Astrocyte of the cerebellum (primary cell): ENCODE measurements around the gene NIPAL3.

Experiments
- DNase-seq: peaks from one replicate; pipeline ENCODE4 v3.0.0-alpha.2; 2011; ENCODE audit warnings: low read depth
- H3K4me3 ChIP-seq: 2 replicates; pipeline ENCODE4 v1.5.1; 2011; ENCODE audit warnings: mild to moderate bottlenecking, low read depth, low read length, moderate library complexity
- CTCF ChIP-seq: IDR thresholded peaks from 2 replicates; pipeline ENCODE4 v1.5.1; 2012; ENCODE audit warnings: low read length, low read depth, moderate library complexity, mild to moderate bottlenecking; ENCODE audit errors: missing control alignments
- in situ Hi-C: cut with HindIII; loops from 2 replicates; pipeline ENCODE4 v1.10.0; 2017; ENCODE audit warnings: low sequenced_read_pairs

The NIPAL3 gene

GRCh38 chr1:24472527-24473251 lies 57.1 kb downstream of the NIPAL3 start:
- no peak for TF ChIP-seq CTCF
- no peak overlapping the region for H3K4me3 ChIP-seq
- no peak for DNase-seq
- in situ Hi-C loops = no loop called here

GRCh38 chr1:24474193-24474592 lies 58.6 kb downstream of the NIPAL3 start:
- in situ Hi-C loops = no loop called here
- no peak for TF ChIP-seq CTCF
- DNase-seq = no peak
- no peak overlapping the region for H3K4me3 ChIP-seq

GRCh38 chr1:24475700-24476099 lies 60.1 kb downstream of the NIPAL3 start:
- in situ Hi-C loops = no loop called here
- DNase-seq = no peak
- no peak overlapping the region for H3K4me3 ChIP-seq
- no peak for TF ChIP-seq CTCF

- in situ Hi-C loops = no loop called here
- H3K4me3 ChIP-seq = no peak overlapping the region
- no peak for DNase-seq
- no peak for TF ChIP-seq CTCF
Measured at GRCh38 chr1:24476571-24476970, 61.0 kb downstream of the NIPAL3 start.

- H3K4me3 ChIP-seq = no peak overlapping the region
- no peak for TF ChIP-seq CTCF
- in situ Hi-C loops = no loop called here
- DNase-seq = no peak
Measured at GRCh38 chr1:24477309-24477708, 61.7 kb downstream of the NIPAL3 start.

- no peak for TF ChIP-seq CTCF
- no peak for DNase-seq
- in situ Hi-C loops = no loop called here
- H3K4me3 ChIP-seq = no peak overlapping the region
Measured at GRCh38 chr1:24481101-24481500, 65.5 kb downstream of the NIPAL3 start.
